H1 (cell line): ENCODE data around the gene MBLAC1.

ENCODE experiments used
- SRF ChIP-seq: IDR thresholded peaks from 2 replicates; pipeline ENCODE4 v1.6.1; 2011; ENCODE audit warnings: mild to moderate bottlenecking, low read depth, low read length, moderate library complexity
- TF ChIP-seq, protein P1 (sequence below): IDR thresholded peaks from 2 replicates; pipeline ENCODE4 v1.6.1; 2011; ENCODE audit warnings: low read depth, mild to moderate bottlenecking, low read length; ENCODE audit not compliant: insufficient read depth

DNA sequence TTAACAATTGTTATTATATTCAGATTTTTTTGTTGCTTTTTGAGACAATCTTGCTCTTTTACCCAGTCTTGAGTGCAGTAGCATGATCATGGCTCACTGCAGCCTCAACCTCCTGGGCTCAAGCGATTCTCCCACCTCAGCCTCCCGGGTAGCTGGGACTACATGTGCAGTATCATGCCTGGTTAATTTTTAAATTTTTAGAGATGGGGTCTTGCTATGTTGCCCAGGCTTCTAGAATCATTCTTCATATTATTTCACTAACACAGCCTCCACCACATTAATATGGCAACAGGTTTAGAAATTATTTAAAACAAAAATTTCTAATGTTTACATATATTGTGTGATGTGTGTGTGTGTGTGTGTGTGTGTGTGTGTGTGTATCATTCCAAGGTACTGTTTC lies 20.5 kb downstream of the MBLAC1 start:
- TF ChIP-seq SRF: no peak
- TF ChIP-seq, protein P1, sequence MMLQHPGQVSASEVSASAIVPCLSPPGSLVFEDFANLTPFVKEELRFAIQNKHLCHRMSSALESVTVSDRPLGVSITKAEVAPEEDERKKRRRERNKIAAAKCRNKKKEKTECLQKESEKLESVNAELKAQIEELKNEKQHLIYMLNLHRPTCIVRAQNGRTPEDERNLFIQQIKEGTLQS: no peak
